Measurements from ENCODE around the gene MAGEB17.
"Not testable (repeated sequence)": the region's sequence is repeated elsewhere in the genome, so short reads cannot be mapped to it uniquely, and the experiment has no call there.

The MAGEB17 gene

DNA sequence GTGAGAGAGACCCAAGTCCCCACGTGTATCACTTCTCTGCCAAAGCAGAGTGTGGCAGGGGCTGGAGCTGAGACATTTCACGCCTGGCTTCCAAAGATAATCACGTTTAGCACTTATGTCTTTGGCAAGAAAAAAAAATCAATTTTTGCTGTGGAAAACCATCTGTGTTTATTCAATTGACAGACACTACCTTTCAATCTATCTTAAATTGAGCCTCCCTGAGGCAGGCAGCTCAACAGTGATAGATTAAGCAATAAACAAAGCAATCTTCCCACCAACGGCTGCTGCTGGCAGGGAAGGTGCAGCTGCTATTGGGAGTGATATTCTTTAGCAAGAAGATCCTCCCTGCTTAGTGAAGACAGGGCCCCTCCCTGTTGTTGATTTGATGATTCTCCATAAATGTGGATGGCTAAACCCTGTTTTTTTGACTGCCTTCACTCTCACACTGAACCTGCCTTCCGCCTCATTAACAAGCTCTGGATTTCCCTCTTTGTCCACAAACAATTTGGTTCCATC, 11.6 kb upstream of the MAGEB17 start:
- no peak for FAIRE-seq
- no peak for TF ChIP-seq CTCF (IDR thresholded peaks at IDR 0.05; ENCODE audit: insufficient read depth, missing control alignments)
- no peak for DNase-seq (ENCODE audit: insufficient read length, low spot score)

GRCh38 chrX:16156692-16157331, 10.5 kb upstream of the MAGEB17 start:
- no peak for DNase-seq (ENCODE audit: insufficient read length, low spot score)
- TF ChIP-seq CTCF (IDR thresholded peaks at IDR 0.05; ENCODE audit: insufficient read depth, missing control alignments) = no peak
- FAIRE-seq = no peak

DNA sequence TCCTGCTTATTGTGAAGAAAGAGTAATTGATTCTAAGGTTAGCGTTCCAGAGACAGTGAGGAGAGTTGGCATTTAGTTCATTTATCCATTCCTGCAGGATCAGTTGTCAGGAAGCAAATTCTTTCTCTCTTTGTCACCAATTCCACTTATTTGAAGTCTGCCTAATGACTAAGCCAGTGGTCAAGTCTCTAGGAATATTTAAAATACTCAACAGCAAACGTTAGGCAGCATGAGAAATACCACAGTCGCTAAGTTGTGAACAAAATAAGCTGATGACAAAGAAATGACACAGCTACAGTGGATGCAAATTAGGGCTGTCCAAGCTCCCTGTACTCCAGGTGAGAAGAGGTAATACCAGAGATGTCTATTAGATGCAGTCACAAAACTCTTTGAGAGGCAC, 6.6 kb upstream of the MAGEB17 start:
- no peak for DNase-seq (ENCODE audit: insufficient read length, low spot score)
- no peak for FAIRE-seq
- no peak for TF ChIP-seq CTCF (IDR thresholded peaks at IDR 0.05; ENCODE audit: insufficient read depth, missing control alignments)

GRCh38 chrX:16161173-16161572, 6.1 kb upstream of the MAGEB17 start:
- not testable (repeated sequence) for DNase-seq (ENCODE audit: insufficient read length, low spot score); FAIRE-seq

DNA sequence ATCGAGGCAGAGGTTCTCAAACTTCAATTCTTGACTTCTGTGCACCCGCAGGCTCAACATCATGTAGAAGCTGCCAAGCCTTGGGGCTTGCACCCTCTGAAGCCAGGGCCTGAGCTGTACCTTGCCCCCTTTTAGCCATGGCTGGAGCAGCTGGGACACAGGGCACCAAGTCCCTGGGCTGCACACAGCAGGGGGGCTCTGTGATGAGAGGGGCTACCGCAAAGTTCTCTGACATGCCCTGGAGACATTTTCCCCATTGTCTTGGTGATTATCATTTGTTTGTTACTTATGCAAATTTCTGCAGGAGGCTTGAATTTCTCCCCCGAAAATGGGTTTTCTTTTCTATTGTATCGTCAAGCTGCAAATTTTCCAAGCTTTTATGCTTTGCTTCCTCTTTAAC, 4.9 kb upstream of the MAGEB17 start:
- FAIRE-seq (no peak), DNase-seq (ENCODE audit: insufficient read length, low spot score) (no peak)
- no peak for TF ChIP-seq CTCF (IDR thresholded peaks at IDR 0.05; ENCODE audit: insufficient read depth, missing control alignments)

DNA sequence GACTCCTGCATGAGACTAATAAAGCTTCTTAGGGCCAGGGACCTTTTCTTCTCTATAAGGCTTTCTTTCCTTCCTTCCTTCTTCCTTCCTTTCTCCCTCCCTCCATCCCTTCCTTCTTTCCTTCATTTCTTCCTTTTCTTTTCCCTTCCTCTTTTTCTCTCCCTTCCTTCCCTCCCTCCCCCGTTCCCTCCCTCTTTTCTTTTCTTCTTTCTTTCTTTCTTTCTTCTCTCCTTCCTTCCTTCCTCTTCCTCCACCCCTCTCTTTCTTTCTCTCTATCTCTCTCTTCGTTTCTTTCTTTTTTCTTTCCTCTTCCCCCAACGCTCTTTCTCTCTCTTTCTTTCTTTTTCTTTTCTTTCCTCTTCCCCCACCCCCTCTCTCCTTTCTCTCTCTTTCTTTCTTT, 2.5 kb upstream of the MAGEB17 start:
- no peak for TF ChIP-seq CTCF (IDR thresholded peaks at IDR 0.05; ENCODE audit: insufficient read depth, missing control alignments)
- DNase-seq (ENCODE audit: insufficient read length, low spot score) (no peak), FAIRE-seq (no peak)

GRCh38 chrX:16171039-16171438, 3.8 kb downstream of the MAGEB17 start:
- FAIRE-seq (no peak), DNase-seq (ENCODE audit: insufficient read length, low spot score) (no peak)
- no peak for TF ChIP-seq CTCF (IDR thresholded peaks at IDR 0.05; ENCODE audit: insufficient read depth, missing control alignments)

GRCh38 chrX:16171944-16172343, 4.7 kb downstream of the MAGEB17 start:
- DNase-seq (ENCODE audit: insufficient read length, low spot score) = no peak
- no peak for FAIRE-seq
- no peak for TF ChIP-seq CTCF (IDR thresholded peaks at IDR 0.05; ENCODE audit: insufficient read depth, missing control alignments)

All from D721Med (cell line).